Measurements from ENCODE around the gene ZNF717.
"Not testable (repeated sequence)": the region's sequence is repeated elsewhere in the genome, so short reads cannot be mapped to it uniquely, and the experiment has no call there.

ZNF717 gene

DNA sequence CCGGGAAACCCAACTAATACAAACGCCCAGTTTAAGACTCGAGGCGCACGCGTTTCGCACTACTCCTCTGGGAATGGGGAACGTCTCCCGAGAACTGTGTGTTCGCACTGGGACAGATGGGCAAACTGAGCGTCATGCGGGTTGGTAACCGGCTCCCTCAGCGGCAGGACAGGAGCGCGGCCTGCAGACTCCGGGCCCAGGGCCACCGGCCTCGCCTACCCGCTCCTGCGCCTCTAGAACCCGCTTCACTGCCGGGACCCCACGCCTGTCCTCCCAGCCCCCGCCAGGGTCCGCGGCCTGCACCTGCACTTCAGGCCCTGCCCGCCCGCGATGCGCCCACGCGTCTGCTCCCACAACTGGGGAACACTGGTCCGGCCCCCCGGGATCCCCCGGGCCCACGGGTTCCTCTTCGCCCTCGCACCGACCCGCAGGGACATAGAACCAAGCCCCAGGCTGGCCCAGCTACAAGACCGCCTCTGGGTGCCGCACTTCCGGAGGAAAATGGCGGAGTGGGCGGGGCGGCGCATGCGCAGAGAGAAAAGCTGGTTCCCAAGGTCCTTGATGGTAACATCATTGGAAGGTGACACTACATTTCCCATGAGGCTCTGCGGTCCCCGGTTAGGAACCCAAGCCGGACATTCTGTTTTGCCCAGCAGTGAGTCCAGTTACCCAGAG lies at the start of gene ZNF717:
TSS of gene ZNF717 (minus strand) at position 469 of the 675 bp plus-strand sequence. CDS start 2,187 bp downstream, outside the sequence.
- DNase-seq (ENCODE audit: low spot score) = peak; percentile 56

DNA sequence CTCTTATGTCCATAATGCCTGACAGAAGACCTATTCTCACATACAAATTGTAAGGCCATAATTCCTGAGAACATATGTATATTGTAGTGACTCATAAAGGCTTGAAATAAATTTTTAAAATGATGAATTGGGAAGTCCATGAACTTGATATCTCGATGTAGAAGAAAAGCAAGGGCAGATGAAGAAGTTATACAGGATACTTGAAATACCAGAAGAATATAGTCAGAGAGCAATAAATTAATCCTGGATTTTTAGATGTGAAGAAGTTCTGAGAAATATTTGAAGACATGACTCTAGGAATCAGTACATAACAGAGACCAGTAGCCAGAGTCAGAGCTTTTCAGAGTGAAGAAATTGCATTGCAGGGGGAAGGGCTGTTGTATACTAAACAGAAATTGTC lies 45.7 kb upstream of the ZNF717 start:
- not testable (repeated sequence) for DNase-seq (ENCODE audit: low spot score)

DNA sequence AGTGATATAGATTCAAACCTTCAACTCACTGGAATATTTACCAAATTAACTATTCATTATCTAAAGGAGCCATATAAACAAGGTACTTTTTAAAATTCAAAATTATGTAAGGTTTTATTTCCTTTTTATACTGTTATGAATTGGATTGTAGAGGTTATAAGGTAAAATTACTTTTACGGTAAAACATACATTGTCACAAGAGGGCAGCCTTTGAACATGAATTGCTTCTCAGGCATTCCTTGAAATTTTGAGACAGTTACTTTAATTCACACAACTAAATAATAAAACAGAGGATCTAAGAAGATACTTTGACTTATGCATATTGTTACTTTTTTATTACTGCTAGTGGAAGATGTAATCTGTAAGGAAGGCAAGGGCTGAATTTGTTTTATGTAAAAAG lies 32.7 kb upstream of the ZNF717 start:
- not testable (repeated sequence) for DNase-seq (ENCODE audit: low spot score)

DNA sequence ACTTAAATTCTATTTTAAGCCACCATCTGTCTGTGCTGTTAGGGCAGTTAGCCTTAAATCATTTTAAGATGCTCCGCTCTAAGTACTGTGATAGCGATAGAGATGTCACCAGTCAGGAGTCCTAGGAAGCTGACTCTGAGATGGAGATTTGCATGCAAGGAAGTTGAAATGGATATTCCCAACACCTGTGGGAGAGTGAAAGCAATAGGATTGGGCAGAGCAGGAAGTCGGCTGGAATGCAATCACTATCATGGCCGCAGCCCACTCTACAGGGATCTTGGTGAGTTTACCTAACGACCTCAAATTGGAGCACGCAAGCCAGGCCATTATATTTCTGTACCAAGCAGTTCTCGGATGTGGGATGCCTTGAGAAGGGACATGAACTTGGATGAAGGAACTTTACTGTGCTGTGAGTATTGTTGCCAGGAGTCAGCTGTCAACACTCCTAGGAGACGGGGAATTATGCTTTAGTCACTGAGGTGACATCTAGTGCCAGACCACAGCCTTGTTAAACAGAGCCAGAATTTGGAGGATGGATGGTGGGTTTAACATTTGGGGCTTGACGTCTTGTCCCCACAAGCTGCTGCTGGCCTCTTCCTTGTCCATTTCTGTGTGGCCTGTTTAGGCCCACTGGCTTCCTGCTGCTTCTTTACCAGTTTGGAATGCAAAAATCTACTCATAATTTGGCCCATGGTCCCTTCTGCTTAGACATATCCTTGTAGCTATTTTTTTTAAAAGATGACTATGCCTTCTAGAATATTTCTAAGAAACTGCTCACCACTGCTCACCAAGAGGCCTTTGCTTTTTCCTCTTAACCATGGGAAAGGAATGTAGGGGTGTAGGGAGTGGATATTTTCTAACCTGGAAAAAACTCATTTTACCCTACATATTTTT lies 31.2 kb upstream of the ZNF717 start:
- DNase-seq (ENCODE audit: low spot score) = not testable (repeated sequence)

DNA sequence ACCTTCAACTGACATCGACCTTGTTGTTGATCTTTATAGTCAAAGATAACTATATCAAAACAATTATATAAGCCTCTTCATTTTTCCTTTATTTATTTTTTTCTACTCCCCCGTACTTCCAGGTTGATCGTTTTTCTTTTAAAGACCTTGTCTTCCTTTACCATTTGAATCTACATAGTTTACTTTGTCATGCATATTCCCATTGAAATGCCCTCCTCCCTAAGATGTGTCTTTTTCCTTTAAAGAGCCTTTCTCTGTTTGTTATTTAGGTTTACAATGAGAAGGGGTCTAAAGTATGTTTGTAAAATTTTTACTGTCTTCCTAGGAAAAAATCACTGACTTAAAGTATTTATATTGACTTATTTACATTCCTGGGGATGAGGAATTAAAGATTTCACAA lies 29.4 kb upstream of the ZNF717 start:
- DNase-seq (ENCODE audit: low spot score) = no peak

DNA sequence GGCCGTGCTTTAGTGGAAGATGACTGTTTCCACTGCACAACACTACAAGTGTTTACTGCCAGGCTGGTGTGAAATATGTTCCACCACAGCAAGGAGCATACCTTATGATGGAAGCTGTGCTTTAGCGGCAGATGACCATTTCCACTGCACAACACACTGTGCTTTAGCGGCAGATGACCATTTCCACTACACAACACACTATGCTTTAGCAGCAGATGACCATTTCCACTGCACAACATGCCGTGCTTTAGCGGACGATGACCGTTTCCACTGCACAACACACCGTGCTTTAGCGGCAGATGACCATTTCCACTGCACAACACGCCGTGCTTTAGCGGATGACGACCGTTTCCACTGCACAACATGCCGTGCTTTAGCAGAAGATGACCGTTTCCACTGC lies 2.8 kb downstream of the ZNF717 start:
- no peak for DNase-seq (ENCODE audit: low spot score)

DNA sequence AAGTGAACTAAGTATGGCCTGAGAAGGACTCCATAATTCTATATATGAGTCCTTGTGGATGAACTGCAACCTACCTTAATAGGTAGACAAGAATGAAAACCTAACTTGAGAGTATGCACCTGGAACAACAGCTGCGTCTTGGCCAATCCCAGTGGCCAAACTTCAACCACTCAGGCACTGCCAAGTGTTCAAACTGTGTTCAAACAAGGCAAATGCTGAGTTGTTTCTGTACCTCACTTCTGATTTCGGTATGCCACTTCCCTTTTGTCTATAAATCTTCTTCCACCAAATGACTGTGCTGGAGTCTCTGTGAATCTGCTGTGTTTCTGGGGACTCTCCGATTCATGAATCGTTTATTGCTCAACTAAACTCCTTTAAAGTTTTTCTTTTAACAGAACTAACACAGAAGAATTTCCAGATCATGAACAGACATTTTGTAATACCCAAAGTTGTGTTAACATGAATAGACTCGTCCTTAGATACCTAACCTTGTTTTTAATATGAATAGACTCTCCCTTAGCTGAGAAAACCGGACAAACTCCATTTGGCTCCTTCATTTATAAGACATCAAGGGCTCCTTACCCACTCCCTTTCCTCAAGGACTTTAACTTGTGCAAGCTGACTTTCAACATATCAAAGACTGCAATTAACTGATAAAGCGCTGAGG lies 4.1 kb downstream of the ZNF717 start:
- no peak for DNase-seq (ENCODE audit: low spot score)

DNA sequence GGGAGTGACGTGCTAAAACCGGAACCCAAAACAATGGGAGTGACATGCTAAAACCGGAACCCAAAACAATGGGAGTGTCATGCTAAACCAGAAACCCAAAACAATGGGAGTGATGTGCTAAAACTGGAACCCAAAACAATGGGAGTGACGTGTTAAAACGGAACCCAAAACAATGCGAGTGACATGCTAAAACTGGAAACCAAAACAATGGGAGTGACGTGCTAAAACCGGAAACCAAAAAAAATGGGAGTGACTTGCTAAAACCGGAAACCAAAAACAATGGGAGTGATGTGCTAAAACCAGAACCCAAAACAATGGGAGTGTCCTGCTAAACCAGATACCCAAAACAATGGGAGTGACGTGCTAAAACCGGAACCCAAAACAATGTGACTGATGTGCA lies 7.6 kb downstream of the ZNF717 start:
- not testable (repeated sequence) for DNase-seq (ENCODE audit: low spot score)

DNA sequence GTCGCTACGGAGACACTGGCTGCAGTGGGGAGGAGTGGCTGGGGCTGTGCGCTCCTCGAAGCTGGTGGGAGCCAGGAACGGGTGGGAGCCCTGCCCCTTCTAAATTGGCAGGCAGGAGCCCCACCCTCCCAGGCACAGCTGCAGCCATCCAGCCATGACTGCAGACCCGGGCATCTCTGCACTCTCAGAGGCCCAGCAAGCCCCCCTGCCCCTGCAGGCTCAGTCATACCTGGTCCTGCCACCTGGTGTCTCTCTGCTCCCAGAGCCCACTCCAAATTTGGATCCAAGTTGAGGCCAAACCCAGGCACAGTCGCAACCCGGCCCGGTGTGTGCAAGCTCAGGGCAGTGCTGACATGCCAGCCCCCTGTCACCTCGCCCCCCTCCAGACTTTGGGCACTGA lies 13.7 kb downstream of the ZNF717 start:
- not testable (repeated sequence) for DNase-seq (ENCODE audit: low spot score)

DNA sequence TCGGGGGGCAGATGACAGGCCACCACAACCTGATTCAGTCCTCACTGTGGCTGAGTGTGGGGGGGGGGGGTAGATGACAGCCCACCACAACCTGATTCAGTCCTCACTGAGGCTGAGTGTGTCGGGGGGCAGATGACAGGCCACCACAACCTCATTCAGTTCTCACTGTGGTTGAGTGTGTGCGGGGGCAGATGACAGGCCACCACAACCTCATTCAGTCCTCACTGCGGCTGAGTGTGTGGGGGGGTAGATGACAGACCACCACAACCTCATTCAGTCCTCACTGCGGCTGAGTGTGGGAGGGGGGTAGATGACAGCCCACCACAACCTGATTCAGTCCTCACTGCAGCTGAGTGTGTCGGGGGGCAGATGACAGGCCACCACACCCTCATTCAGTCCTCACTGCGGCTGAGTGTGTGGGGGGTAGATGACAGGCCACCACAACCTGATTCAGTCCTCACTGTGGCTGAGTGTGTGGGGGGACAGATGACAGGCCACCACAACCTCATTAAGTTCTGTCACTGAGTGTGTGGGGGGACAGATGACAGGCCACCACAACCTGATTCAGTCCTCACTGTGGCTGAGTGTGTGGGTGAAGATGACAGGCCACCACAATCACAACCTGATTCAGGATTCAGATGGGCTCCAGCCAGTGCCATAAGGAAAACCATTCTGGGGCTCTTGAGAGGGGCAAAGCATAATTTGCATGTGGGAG lies 16.9 kb downstream of the ZNF717 start:
- DNase-seq (ENCODE audit: low spot score) = no peak

DNA sequence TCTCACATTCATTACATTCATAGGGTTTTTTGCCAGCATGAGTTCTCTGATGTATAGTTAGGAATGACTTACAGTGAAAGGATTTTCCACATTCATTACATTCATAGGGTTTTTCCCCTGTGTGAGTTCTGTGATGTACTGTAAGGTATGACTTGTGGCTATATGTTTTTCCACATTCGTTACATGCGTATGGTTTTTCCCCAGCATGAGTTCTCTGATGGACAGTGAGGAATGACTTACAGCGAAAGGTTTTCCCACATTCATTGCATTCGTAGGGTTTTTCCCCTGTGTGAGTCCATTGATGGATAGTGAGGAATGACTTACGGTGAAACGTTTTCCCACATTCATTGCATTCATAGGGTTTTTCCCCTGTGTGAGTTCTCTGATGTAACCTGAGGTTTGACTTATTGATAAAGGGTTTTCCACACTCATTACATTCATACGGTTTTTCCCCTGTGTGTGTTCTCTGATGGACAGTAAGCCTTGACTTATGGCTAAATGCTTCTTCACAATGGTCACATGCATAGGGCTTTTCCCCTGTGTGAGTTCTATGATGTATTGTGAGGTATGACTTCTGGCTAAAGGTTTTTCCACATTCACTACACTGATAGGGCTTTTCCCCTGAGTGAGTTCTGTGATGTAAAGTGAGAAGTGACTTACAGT lies 47.4 kb downstream of the ZNF717 start:
- no peak for DNase-seq (ENCODE audit: low spot score)

DNA sequence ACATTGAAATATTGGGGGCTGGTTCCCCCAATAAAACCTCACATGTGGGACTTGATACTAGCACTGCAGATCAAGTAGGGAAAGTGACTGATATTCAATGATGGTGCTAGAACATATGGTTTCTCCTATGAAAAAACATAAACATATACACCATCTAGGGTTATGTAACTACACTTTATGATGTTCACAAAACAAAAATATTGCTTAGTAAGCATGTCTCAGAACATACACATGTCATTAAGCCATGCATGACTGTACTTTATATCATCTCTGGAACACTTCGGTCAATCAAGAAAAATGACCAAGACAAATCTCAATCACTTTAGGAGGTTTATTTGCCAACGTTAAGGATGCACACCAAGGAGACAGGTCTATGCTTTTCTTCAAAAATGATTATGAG lies 57.4 kb downstream of the ZNF717 start:
- DNase-seq (ENCODE audit: low spot score) = no peak

DNA sequence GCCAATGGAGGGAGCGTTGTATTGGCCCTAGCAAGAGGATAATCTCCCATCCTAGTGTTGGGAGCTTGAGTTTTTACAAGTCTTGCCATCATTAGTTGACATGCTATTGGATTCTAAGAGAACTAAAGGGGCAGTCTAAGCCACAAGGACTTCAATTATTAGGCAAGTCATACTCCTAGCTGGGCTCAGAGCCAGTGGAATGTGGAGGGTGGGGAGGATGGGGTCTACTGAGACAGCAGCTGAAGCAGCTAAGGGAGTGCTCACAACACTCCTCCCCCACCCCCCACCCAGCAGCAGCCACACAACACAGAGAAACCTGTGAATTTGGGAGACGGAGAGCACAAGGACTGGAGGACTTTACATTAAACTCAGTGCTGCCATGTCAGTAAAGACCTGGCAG lies 93.3 kb downstream of the ZNF717 start:
- no peak for DNase-seq (ENCODE audit: low spot score)

DNA sequence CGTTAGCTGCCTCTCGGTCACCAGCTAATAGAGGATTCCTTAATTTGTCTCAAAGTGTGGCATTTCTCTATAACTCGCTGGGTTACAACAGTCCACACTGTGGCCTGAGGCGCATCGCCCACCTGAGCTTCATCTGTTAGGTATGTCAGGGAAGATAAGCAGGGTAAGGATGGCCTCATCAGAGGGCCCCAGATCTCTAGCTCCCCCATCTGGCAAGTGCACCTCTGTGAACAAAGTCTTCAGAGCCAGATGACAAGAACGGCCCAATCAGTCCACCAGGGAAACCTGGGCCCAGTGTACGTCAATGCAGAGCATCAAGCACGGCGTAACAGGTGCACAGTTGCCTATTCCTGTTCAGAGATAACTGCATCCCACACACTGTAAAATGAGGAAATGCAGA lies 98.0 kb downstream of the ZNF717 start:
- no peak for DNase-seq (ENCODE audit: low spot score)

All from hematopoietic multipotent progenitor cell treated with erythropoietin and hydrocortisone succinate and interleukin-3 and kit ligand, for 17 days (in vitro differentiated cells).